Pancreas (tissue), 10 donors: ENCODE results near the gene RIMS3. TPM values are rescaled to one million over a fixed set of nuclear protein-coding genes. Genes with fewer than 3 reads are reported as not detected.
"Not testable (repeated sequence)": the region's sequence is repeated elsewhere in the genome, so short reads cannot be mapped to it uniquely, and the experiment has no call there.

Experiments
- ATAC-seq, 4 donors: fragments of 200-7000 bp; cut with Tn5 transposase; one replicate each; pipeline versions ENCODE4 v1.8.0 to v1.9.1; 2020; ENCODE audit warnings: mild to moderate bottlenecking in 4 of 4, moderate library complexity in 4 of 4
- DNase-seq, 6 donors: peaks; one replicate each; pipeline ENCODE4 v3.0.0-alpha.2; 2020
- FAIRE-seq: peaks from 2 replicates; lab custom pipeline; 2012; peaks lifted over from hg19 to GRCh38; lab: Jason Lieb, UNC
- H3K27ac ChIP-seq, 4 donors: fragments of 200-600 bp; sonication (generic); 1 replicate in 3 of 4; 2 replicates in 1 of 4; pipeline versions ENCODE4 v1.5.0 to v1.8.0; 2020
- H3K27me3 ChIP-seq, 4 donors: fragments of 200-600 bp; one replicate each; pipeline ENCODE4 v1.8.0; 2021
- H3K36me3 ChIP-seq, 3 donors: fragments of 200-600 bp; sonication (generic) in 1 of 3; one replicate each; pipeline versions ENCODE4 v1.5.0 to v1.8.0; 2020 to 2021
- H3K4me1 ChIP-seq, 3 donors: fragments of 200-600 bp; one replicate each; pipeline ENCODE4 v1.8.0; 2021
- H3K4me3 ChIP-seq, 4 donors: fragments of 200-600 bp; sonication (generic) in 2 of 4; one replicate each; pipeline versions ENCODE4 v1.5.0 to v1.8.0; 2020 to 2021
- H3K9me3 ChIP-seq, 4 donors: fragments of 200-600 bp; one replicate each; pipeline ENCODE4 v1.8.0; 2021
- WGBS, 2 donors: extraction: QIAGEN DNeasy Blood & Tissue Kit; methylation state at CpG; one replicate each; pipeline ENCODE4 v1.1.7; 2013; 5-methylcytosine and 5-hydroxymethylcytosine counted together
- intact Hi-C, 3 donors: fragments of 100-400 bp; cut with DNase I; formaldehyde crosslinking; loops; one replicate each; pipeline versions ENCODE4 v1.11.1 to v1.14.2; 2022
- polyA plus RNA-seq, 2 donors: library from polyadenylated mRNA; stranded (reverse); fragments of 200-250 nt; gene quantifications; one replicate each; pipeline ENCODE4 v1.2.3, GENCODE V29; 2013
- total RNA-seq, 6 donors: library from RNA; stranded (reverse); fragmentation: NEBNext Ultra II Directional in 4 of 6; extraction: Animal tissue kit (Norgen Biotek cat#: 25700) in 4 of 6; gene quantifications; one replicate each; pipeline versions ENCODE4 v1.2.1 to v1.2.4, GENCODE V29; 2021 to 2023
- TF ChIP-seq, protein P1 (sequence below), 4 donors: fragments of 200-600 bp; sonication (generic) in 3 of 4; IDR thresholded peaks; one replicate each; pipeline versions ENCODE4 v1.5.0 to v1.8.0; 2021; ENCODE audit warnings: antibody characterized with exemption in 4 of 4
- donor health status: healthy with polysubstance abuse.
- donor health status: DM: no; HTN: no; CAD: no; lungs with moderate emphysema.
- donor health status: DM: no; HTN: no; CAD: no.
- donor health status: control.
- donor health status: control.
- donor health status: Bipolar disorder and iron deficiency.
- donor health status: DM: yes; HTN: yes; CAD: no.
- donor health status: DM: no; HTN: no; CAD: no.
- donor health status: DM: no; HTN: no; CAD: no.
- donor health status: DM: yes; HTN: yes; CAD: no.

RIMS3 gene
- total and polyA plus RNA-seq, 8 donors, result 0.49 to 2.7 (median 0.66) TPM

- WGBS, 2 donors, result 93 to 94% methylated on average over 2 of the region's 2 CpGs
- Histone ChIP-seq H3K27me3 (no peaks in the 10 kb centered on the region), H3K4me3 (no peak overlapping the region), H3K4me1 (peaks cover 0 to 2% (median 0%) of the 10 kb centered on the region in 3 donors), H3K9me3 (no peaks in the 10 kb centered on the region), H3K27ac (no peak overlapping the region), H3K36me3 (no peaks in the 10 kb centered on the region)
- TF ChIP-seq, protein P1, sequence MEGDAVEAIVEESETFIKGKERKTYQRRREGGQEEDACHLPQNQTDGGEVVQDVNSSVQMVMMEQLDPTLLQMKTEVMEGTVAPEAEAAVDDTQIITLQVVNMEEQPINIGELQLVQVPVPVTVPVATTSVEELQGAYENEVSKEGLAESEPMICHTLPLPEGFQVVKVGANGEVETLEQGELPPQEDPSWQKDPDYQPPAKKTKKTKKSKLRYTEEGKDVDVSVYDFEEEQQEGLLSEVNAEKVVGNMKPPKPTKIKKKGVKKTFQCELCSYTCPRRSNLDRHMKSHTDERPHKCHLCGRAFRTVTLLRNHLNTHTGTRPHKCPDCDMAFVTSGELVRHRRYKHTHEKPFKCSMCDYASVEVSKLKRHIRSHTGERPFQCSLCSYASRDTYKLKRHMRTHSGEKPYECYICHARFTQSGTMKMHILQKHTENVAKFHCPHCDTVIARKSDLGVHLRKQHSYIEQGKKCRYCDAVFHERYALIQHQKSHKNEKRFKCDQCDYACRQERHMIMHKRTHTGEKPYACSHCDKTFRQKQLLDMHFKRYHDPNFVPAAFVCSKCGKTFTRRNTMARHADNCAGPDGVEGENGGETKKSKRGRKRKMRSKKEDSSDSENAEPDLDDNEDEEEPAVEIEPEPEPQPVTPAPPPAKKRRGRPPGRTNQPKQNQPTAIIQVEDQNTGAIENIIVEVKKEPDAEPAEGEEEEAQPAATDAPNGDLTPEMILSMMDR (IDR thresholded peaks at IDR 0.05), result no peak
- intact Hi-C loops, result no loop called here
- FAIRE-seq (no peak), DNase-seq (no peak), ATAC-seq (no peak)
These were observed 83.4 kb downstream of the RIMS3 start for GRCh38 chr1:40582116-40582515.

- intact Hi-C loops, result no loop called here
- Histone ChIP-seq H3K4me3 (no peak overlapping the region), H3K27me3 (peaks cover 0 to 3% (median 0%) of the 10 kb centered on the region in 4 donors), H3K27ac (no peak overlapping the region), H3K9me3 (no peaks in the 10 kb centered on the region), H3K4me1 (no peaks in the 10 kb centered on the region), H3K36me3 (no peaks in the 10 kb centered on the region)
- TF ChIP-seq, protein P1 (IDR thresholded peaks at IDR 0.05), result no peak
- ATAC-seq, result no peak
- no peak for FAIRE-seq
- DNase-seq, result no peak
These were observed 90.1 kb downstream of the RIMS3 start for GRCh38 chr1:40575336-40575735.

DNA sequence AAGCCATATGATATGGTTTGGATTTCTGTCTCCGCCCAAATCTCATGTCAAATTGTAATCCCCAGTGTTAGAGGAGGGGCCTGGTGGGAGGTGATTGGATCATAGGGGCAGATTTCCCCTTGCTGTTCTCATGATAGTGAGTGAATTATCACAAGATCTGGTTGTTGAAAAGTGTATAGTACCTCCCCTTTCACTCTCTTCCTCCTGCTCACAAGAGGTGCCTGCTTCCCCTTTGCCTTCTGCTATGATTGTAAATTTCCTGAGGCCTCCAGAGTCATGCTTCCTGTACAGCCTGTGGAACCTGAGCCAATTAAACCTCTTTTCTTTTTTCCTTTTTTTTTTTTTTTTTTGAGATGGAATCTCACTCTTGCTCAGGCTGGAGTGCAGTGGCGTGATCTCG is 90.7 kb downstream of the RIMS3 start:
- H3K27ac ChIP-seq, result not testable (repeated sequence)
- WGBS, 2 donors, result 80 to 88% methylated on average over 3 of the region's 3 CpGs

More for the DNA sequence above, 90.7 kb downstream of the RIMS3 start:
- H3K36me3 ChIP-seq, H3K4me1 ChIP-seq, H3K4me3 ChIP-seq, DNase-seq, H3K27me3 ChIP-seq, H3K9me3 ChIP-seq, ATAC-seq, FAIRE-seq, intact Hi-C loops: not testable (repeated sequence)

Other genes starting within 250 kb of the RIMS3 start
- gene ZFP69B, start 215.2 kb downstream of the RIMS3 start, total RNA-seq, result 1 to 10 TPM; 1.0 to 2.4 (median 2.1) TPM
- gene ZFP69B, start 215.2 kb downstream of the RIMS3 start, polyA plus RNA-seq, result under 1 TPM; 0.85 to 0.95 TPM
- gene ZFP69, start 188.4 kb downstream of the RIMS3 start, total RNA-seq, result 1 to 10 TPM; 1.2 to 2.5 (median 1.4) TPM
- gene ZFP69, start 188.4 kb downstream of the RIMS3 start, polyA plus RNA-seq, result 1 to 10 TPM; 2.2 to 2.8 TPM
- gene EXO5, start 156.9 kb downstream of the RIMS3 start, total RNA-seq, result 1 to 10 TPM; 1.9 to 4.5 (median 2.6) TPM
- 1 to 10 TPM; 3.2 to 6.1 TPM for gene EXO5, start 156.9 kb downstream of the RIMS3 start, polyA plus RNA-seq
- gene ZNF684, start 134.0 kb downstream of the RIMS3 start, total RNA-seq, result 1 to 10 TPM; 1.6 to 4.1 (median 2.9) TPM
- 1 to 10 TPM; 2.3 to 5.3 TPM for gene ZNF684, start 134.0 kb downstream of the RIMS3 start, polyA plus RNA-seq
- 10 to 100 TPM; 23.0 to 39.6 (median 28.2) TPM for gene NFYC, start 26.0 kb upstream of the RIMS3 start, total RNA-seq
- 10 to 100 TPM; 21.3 to 33.8 TPM for gene NFYC, start 26.0 kb upstream of the RIMS3 start, polyA plus RNA-seq
- gene KCNQ4, start 118.1 kb upstream of the RIMS3 start, total RNA-seq, result 1 to 10 TPM in 3 of 6 donors, under 1 TPM in 3; 0.35 to 1.7 (median 0.93) TPM
- gene KCNQ4, start 118.1 kb upstream of the RIMS3 start, polyA plus RNA-seq, result 1 to 10 TPM; 4.1 to 6.5 TPM
- gene CITED4, start 196.7 kb upstream of the RIMS3 start, total RNA-seq, result 10 to 100 TPM; 41.1 to 81.2 (median 51.1) TPM
- 10 to 100 TPM; 47.8 to 63.3 TPM for gene CITED4, start 196.7 kb upstream of the RIMS3 start, polyA plus RNA-seq